ENCODE results near the gene SYT15.

Gene SYT15

DNA sequence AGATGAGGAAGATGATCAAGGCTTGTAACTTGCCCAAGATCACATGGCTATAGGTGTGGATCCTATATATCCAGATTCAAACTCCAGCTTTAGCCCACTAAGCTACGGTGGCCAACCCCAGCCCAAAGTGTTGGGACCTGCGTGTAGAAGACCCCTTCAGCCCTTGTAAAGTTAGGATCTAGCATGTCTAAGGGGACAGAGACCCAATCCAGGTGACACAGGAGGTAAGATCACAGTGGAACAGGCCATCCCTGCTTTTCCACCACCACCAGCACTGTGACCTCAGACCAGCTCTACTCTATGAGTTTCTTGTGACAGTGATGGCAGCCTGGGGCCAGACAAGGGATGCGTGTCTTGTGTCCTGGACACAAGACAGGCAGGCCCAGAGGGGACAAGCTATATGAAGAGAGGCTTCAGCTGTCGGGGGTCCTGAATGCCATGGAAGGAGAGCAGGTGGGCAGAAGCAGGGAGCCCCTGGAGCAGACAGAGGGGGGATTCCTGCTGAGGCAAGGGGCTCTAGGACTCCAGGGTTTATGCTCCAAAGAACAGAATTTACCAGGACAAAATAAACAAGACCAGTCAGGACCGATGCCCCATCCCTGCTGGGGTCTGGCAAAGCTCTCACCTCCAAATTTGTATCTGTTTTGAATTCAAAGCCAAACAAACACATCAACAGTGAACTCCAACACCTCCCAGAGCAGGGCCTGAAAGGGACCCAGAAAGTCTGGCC lies 32.9 kb upstream of the SYT15 start:
- no peak overlapping the region for H3K4me3 ChIP-seq (replicated peaks; ENCODE audit: insufficient read depth, low read length)
- TF ChIP-seq, protein P1, sequence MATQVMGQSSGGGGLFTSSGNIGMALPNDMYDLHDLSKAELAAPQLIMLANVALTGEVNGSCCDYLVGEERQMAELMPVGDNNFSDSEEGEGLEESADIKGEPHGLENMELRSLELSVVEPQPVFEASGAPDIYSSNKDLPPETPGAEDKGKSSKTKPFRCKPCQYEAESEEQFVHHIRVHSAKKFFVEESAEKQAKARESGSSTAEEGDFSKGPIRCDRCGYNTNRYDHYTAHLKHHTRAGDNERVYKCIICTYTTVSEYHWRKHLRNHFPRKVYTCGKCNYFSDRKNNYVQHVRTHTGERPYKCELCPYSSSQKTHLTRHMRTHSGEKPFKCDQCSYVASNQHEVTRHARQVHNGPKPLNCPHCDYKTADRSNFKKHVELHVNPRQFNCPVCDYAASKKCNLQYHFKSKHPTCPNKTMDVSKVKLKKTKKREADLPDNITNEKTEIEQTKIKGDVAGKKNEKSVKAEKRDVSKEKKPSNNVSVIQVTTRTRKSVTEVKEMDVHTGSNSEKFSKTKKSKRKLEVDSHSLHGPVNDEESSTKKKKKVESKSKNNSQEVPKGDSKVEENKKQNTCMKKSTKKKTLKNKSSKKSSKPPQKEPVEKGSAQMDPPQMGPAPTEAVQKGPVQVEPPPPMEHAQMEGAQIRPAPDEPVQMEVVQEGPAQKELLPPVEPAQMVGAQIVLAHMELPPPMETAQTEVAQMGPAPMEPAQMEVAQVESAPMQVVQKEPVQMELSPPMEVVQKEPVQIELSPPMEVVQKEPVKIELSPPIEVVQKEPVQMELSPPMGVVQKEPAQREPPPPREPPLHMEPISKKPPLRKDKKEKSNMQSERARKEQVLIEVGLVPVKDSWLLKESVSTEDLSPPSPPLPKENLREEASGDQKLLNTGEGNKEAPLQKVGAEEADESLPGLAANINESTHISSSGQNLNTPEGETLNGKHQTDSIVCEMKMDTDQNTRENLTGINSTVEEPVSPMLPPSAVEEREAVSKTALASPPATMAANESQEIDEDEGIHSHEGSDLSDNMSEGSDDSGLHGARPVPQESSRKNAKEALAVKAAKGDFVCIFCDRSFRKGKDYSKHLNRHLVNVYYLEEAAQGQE (IDR thresholded peaks at IDR 0.05; ENCODE audit: insufficient replicate concordance, low read depth): no peak
- TF ChIP-seq POLR2AphosphoS5 (IDR thresholded peaks at IDR 0.05; ENCODE audit: low read depth): no peak
- no peak for TF ChIP-seq SPI1 (IDR thresholded peaks at IDR 0.05; ENCODE audit: borderline replicate concordance, low read depth)
- no peak for TF ChIP-seq GABPA (IDR thresholded peaks at IDR 0.05; ENCODE audit: low read depth)
- TF ChIP-seq, protein P2, sequence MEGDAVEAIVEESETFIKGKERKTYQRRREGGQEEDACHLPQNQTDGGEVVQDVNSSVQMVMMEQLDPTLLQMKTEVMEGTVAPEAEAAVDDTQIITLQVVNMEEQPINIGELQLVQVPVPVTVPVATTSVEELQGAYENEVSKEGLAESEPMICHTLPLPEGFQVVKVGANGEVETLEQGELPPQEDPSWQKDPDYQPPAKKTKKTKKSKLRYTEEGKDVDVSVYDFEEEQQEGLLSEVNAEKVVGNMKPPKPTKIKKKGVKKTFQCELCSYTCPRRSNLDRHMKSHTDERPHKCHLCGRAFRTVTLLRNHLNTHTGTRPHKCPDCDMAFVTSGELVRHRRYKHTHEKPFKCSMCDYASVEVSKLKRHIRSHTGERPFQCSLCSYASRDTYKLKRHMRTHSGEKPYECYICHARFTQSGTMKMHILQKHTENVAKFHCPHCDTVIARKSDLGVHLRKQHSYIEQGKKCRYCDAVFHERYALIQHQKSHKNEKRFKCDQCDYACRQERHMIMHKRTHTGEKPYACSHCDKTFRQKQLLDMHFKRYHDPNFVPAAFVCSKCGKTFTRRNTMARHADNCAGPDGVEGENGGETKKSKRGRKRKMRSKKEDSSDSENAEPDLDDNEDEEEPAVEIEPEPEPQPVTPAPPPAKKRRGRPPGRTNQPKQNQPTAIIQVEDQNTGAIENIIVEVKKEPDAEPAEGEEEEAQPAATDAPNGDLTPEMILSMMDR (IDR thresholded peaks at IDR 0.05; ENCODE audit: insufficient read depth, low read length): no peak
- no peak overlapping the region for H3K27ac ChIP-seq (replicated peaks)
- peaks cover 6% of the 10 kb centered on the region for H3K27me3 ChIP-seq (ENCODE audit: insufficient read depth, poor library complexity, severe bottlenecking)
- no peak for DNase-seq (ENCODE audit: low read depth in 1 of 2, low spot score in 1 of 2)

DNA sequence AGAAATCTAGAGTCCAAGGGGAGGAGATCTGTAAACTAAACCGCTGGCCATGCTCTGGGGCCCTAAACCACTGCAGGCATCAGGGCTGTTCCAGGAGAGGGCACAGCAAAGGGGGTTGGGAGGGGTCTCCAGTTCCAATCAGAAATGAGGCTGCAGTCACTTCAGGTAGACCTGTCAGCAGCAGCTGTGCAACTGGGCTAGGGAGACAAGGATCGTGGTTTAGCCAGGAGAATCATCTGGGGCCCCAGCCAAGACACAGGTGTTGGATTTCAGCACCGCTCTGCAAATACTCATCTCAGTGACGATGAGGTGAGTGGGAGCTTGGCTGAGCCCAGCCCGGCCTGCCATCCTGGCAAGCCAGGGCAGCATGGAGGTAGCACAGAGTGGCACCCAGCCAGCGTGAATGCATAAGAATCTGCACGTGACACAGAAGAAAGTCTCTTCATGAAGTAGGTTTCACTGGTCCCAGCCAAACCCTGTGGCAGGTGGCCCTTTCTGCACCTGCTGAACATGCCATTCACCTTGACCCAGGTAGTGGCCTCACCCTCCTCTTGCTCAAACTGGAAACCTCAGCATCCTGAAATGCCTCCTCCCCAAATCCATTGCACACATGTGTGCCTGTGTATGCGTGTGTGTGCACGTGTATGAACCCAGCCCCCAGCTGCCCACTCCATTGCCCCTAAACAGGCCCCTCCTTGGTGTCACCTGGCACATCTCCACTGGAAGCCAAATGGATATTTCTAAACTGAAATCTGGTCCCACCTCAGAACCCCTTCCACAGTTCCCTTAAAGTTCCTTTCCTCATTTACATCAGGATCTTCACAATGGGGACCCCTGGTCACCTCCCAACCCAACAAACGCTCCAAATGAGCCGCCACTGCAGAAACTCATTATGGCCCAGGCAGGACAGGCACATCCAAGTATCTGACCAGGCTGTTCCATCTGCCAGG lies 32.1 kb upstream of the SYT15 start:
- TF ChIP-seq GABPA (IDR thresholded peaks at IDR 0.05; ENCODE audit: low read depth) (no peak), POLR2AphosphoS5 (IDR thresholded peaks at IDR 0.05; ENCODE audit: low read depth) (no peak), SPI1 (IDR thresholded peaks at IDR 0.05; ENCODE audit: borderline replicate concordance, low read depth) (no peak)
- TF ChIP-seq, protein P2 (IDR thresholded peaks at IDR 0.05; ENCODE audit: insufficient read depth, low read length): no peak
- TF ChIP-seq, protein P1 (IDR thresholded peaks at IDR 0.05; ENCODE audit: insufficient replicate concordance, low read depth): no peak
- H3K27me3 ChIP-seq (ENCODE audit: insufficient read depth, poor library complexity, severe bottlenecking): peaks cover 8% of the 10 kb centered on the region
- no peak for DNase-seq (ENCODE audit: low read depth in 1 of 2, low spot score in 1 of 2)
- no peak overlapping the region for H3K4me3 ChIP-seq (replicated peaks; ENCODE audit: insufficient read depth, low read length)
- H3K27ac ChIP-seq (replicated peaks): no peak overlapping the region

DNA sequence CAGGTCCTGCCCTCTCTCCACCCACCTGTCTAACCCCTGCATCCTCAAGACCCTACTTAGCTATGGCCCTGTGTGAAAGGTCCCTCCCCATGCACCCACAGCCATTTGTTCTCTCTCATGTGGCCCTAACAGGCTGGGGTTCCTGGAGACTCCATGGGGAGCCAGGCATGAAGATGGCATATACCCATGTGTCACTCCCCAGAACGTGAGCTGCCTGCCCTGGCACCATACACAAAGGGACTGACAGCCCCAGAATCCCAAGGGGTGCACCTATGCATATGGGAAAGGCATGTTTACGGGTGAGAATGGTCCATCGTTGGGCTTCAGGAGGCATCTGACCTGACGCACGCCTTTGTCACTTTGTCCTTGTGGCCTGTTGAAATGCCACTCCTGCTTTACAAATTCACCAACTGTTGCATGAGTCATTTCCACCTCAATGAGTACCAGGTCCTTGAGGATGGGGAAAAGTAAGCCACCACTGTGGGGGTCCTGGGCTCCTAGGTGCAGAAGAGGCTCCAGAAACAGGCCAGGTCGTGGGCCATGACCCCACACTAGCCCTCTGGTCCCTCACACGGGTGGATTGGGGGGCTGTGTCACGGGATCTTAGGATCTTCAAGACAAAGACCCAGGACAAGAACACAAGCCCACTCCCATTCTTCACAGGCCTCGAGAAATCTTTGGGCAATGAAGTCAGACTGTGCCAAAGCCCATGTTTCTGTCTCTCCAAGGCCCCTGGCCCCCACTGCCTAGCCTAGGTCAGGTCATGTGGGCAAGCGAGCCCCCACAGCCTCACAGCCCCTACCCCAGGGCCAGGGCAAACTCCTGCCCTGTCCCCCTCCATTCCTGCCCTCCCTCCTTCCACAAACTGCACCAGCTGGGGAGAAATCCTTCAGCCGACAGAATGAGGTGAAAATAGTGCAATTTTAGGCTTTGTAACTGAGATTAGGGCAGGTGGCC lies 31.1 kb upstream of the SYT15 start:
- no peak for TF ChIP-seq GABPA (IDR thresholded peaks at IDR 0.05; ENCODE audit: low read depth)
- TF ChIP-seq, protein P2 (IDR thresholded peaks at IDR 0.05; ENCODE audit: insufficient read depth, low read length): no peak
- TF ChIP-seq SPI1 (IDR thresholded peaks at IDR 0.05; ENCODE audit: borderline replicate concordance, low read depth): no peak
- TF ChIP-seq, protein P1 (IDR thresholded peaks at IDR 0.05; ENCODE audit: insufficient replicate concordance, low read depth): no peak
- no peak for TF ChIP-seq POLR2AphosphoS5 (IDR thresholded peaks at IDR 0.05; ENCODE audit: low read depth)
- no peak for DNase-seq (ENCODE audit: low read depth in 1 of 2, low spot score in 1 of 2)
- Histone ChIP-seq H3K27me3 (ENCODE audit: insufficient read depth, poor library complexity, severe bottlenecking) (peaks cover 9% of the 10 kb centered on the region), H3K4me3 (replicated peaks; ENCODE audit: insufficient read depth, low read length) (no peak overlapping the region), H3K27ac (replicated peaks) (no peak overlapping the region)

All from HL-60 (cell line).